Measurements from ENCODE around the gene FBXO22. TPM values are rescaled to one million over a fixed set of nuclear protein-coding genes. Genes with fewer than 3 reads are reported as not detected.

The FBXO22 gene
- total RNA-seq (ENCODE audit: unreplicated experiment): 31.6 TPM
- long read RNA-seq, full-length matches to known transcripts: 21 of 27 reads
- long read RNA-seq, partial matches to known transcripts: 2 of 27 reads
- long read RNA-seq, other reads (novel, unspliced or antisense): 4 of 27 reads

- Mint-ChIP-seq H3K4me1 (ENCODE audit: unreplicated experiment) (peaks cover 41% of the 10 kb centered on the region), H3K4me3 (ENCODE audit: unreplicated experiment) (peak within 1 kb of the TSS; percentile 99), H3K9me3 (ENCODE audit: unreplicated experiment) (no peaks in the 10 kb centered on the region), H3K27me3 (ENCODE audit: unreplicated experiment) (peaks cover 12% of the 10 kb centered on the region), H3K27ac (ENCODE audit: unreplicated experiment) (peak within 1 kb of the TSS; percentile 91), H3K36me3 (ENCODE audit: low read depth, unreplicated experiment) (peaks cover 10% of the 10 kb centered on the region)
- peak; percentile 87 for DNase-seq (ENCODE audit: low spot score)
- TF ChIP-seq CTCF (IDR thresholded peaks at IDR 0.05; ENCODE audit: unreplicated experiment): no peak
Measured at GRCh38 chr15:75903331-75904239, at the start of gene FBXO22. FBXO22 (plus strand) TSS chr15:75903878; CDS start chr15:75903964, 86 bp downstream.

DNA sequence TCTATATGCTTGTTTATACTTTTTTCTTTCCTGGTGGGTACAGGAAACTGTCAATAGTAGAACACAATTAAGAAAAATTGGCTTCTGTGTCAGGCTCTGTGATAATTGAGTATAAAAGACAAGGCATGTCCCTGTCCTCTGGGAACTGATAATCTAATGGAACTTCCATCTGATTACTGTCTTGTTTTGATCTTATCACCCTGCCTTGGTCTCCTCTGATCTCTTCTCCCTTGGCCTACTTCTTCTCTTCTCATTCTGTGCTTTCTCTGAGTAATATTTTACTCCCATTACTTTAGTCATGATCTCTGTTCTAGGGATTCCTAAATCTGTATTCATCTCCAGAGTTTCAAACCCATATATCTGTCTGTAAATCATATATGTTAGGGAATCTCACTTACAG, 45.8 kb upstream of the FBXO22 start:
- no peaks in the 10 kb centered on the region for H3K27me3 Mint-ChIP-seq (ENCODE audit: unreplicated experiment)
- no peak overlapping the region for H3K4me3 Mint-ChIP-seq (ENCODE audit: unreplicated experiment)
- no peak overlapping the region for H3K27ac Mint-ChIP-seq (ENCODE audit: unreplicated experiment)
- peaks cover 4% of the 10 kb centered on the region for H3K36me3 Mint-ChIP-seq (ENCODE audit: low read depth, unreplicated experiment)
- no peak for TF ChIP-seq CTCF (IDR thresholded peaks at IDR 0.05; ENCODE audit: unreplicated experiment)
- peaks cover 24% of the 10 kb centered on the region for H3K4me1 Mint-ChIP-seq (ENCODE audit: unreplicated experiment)
- no peak for DNase-seq (ENCODE audit: low spot score)
- no peaks in the 10 kb centered on the region for H3K9me3 Mint-ChIP-seq (ENCODE audit: unreplicated experiment)

GRCh38 chr15:75861750-75862402, 41.8 kb upstream of the FBXO22 start:
- Mint-ChIP-seq H3K4me1 (ENCODE audit: unreplicated experiment) (peaks cover 21% of the 10 kb centered on the region), H3K4me3 (ENCODE audit: unreplicated experiment) (no peak overlapping the region), H3K36me3 (ENCODE audit: low read depth, unreplicated experiment) (peaks cover 7% of the 10 kb centered on the region), H3K27ac (ENCODE audit: unreplicated experiment) (no peak overlapping the region), H3K27me3 (ENCODE audit: unreplicated experiment) (no peaks in the 10 kb centered on the region), H3K9me3 (ENCODE audit: unreplicated experiment) (no peaks in the 10 kb centered on the region)
- DNase-seq (ENCODE audit: low spot score): no peak
- TF ChIP-seq CTCF (IDR thresholded peaks at IDR 0.05; ENCODE audit: unreplicated experiment): no peak

GRCh38 chr15:75862796-75863195, 40.9 kb upstream of the FBXO22 start:
- Mint-ChIP-seq H3K4me1 (ENCODE audit: unreplicated experiment) (peaks cover 26% of the 10 kb centered on the region), H3K9me3 (ENCODE audit: unreplicated experiment) (no peaks in the 10 kb centered on the region), H3K4me3 (ENCODE audit: unreplicated experiment) (no peak overlapping the region), H3K27ac (ENCODE audit: unreplicated experiment) (no peak overlapping the region), H3K27me3 (ENCODE audit: unreplicated experiment) (no peaks in the 10 kb centered on the region), H3K36me3 (ENCODE audit: low read depth, unreplicated experiment) (peaks cover 7% of the 10 kb centered on the region)
- DNase-seq (ENCODE audit: low spot score): no peak
- no peak for TF ChIP-seq CTCF (IDR thresholded peaks at IDR 0.05; ENCODE audit: unreplicated experiment)

All from endothelial cell (in vitro differentiated cells).